Measurements from ENCODE around the gene PTPRG.

- TF ChIP-seq POLR2AphosphoS5 (IDR thresholded peaks at IDR 0.05; ENCODE audit: low read depth, low read length), result no peak
- TF ChIP-seq, protein P1, sequence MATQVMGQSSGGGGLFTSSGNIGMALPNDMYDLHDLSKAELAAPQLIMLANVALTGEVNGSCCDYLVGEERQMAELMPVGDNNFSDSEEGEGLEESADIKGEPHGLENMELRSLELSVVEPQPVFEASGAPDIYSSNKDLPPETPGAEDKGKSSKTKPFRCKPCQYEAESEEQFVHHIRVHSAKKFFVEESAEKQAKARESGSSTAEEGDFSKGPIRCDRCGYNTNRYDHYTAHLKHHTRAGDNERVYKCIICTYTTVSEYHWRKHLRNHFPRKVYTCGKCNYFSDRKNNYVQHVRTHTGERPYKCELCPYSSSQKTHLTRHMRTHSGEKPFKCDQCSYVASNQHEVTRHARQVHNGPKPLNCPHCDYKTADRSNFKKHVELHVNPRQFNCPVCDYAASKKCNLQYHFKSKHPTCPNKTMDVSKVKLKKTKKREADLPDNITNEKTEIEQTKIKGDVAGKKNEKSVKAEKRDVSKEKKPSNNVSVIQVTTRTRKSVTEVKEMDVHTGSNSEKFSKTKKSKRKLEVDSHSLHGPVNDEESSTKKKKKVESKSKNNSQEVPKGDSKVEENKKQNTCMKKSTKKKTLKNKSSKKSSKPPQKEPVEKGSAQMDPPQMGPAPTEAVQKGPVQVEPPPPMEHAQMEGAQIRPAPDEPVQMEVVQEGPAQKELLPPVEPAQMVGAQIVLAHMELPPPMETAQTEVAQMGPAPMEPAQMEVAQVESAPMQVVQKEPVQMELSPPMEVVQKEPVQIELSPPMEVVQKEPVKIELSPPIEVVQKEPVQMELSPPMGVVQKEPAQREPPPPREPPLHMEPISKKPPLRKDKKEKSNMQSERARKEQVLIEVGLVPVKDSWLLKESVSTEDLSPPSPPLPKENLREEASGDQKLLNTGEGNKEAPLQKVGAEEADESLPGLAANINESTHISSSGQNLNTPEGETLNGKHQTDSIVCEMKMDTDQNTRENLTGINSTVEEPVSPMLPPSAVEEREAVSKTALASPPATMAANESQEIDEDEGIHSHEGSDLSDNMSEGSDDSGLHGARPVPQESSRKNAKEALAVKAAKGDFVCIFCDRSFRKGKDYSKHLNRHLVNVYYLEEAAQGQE (IDR thresholded peaks at IDR 0.05; ENCODE audit: insufficient read depth in 1 of 2, low read depth in 2 of 2, low read length in 2 of 2), result no peak
- TF ChIP-seq TAF1 (IDR thresholded peaks at IDR 0.05; ENCODE audit: borderline replicate concordance, insufficient read depth, low read length), result no peak
Observed at GRCh38 chr3:62142331-62143085, 581.1 kb downstream of the PTPRG start.

Data from PFSK-1 (cell line).